Mesendoderm (in vitro differentiated cells): ENCODE results near the gene ELP2.
"Not testable (repeated sequence)": the region's sequence is repeated elsewhere in the genome, so short reads cannot be mapped to it uniquely, and the experiment has no call there.

Experiments
- DNase-seq: peaks from one replicate; pipeline ENCODE4 v3.0.0; 2013
- H2AK5ac ChIP-seq: 2 replicates; pipeline ENCODE4 v1.6.1; 2013; ENCODE audit warnings: low read length, inconsistent platforms
- H2BK120ac ChIP-seq: 2 replicates; pipeline ENCODE4 v1.6.1; 2013; ENCODE audit warnings: low read depth, mild to moderate bottlenecking, low read length, moderate library complexity, mixed read lengths
- H2BK15ac ChIP-seq: replicated peaks from 2 replicates; pipeline ENCODE4 v1.6.1; 2013; ENCODE audit warnings: low read depth, mild to moderate bottlenecking, moderate library complexity
- H2BK5ac ChIP-seq: 2 replicates; pipeline ENCODE4 v1.6.1; 2013; ENCODE audit warnings: low read length, inconsistent platforms
- H3K18ac ChIP-seq: 2 replicates; pipeline ENCODE4 v1.6.1; 2013; ENCODE audit warnings: mild to moderate bottlenecking, low read length, mixed read lengths
- H3K23ac ChIP-seq: one replicate; pipeline ENCODE4 v1.6.1; 2013; ENCODE audit warnings: low read length
- H3K27ac ChIP-seq: 2 replicates; pipeline ENCODE4 v1.5.1; 2013; ENCODE audit warnings: low read depth, mild to moderate bottlenecking, inconsistent platforms, low read length, moderate library complexity
- H3K27me3 ChIP-seq: 2 replicates; pipeline ENCODE4 v1.6.1; 2013; ENCODE audit warnings: low read length, control low read depth, mild to moderate bottlenecking, inconsistent platforms; ENCODE audit not compliant: insufficient read depth, poor library complexity
- H3K36me3 ChIP-seq: 2 replicates; pipeline ENCODE4 v1.6.1; 2013; ENCODE audit warnings: low read length, inconsistent platforms; ENCODE audit not compliant: control insufficient read depth, insufficient read depth
- H3K4ac ChIP-seq: one replicate; pipeline ENCODE4 v1.6.1; 2013; ENCODE audit warnings: low read depth, mild to moderate bottlenecking, low read length, moderate library complexity
- H3K4me1 ChIP-seq: 2 replicates; pipeline ENCODE4 v1.6.1; 2013; ENCODE audit warnings: low read depth, low read length, inconsistent platforms; ENCODE audit not compliant: control insufficient read depth
- H3K4me2 ChIP-seq: 2 replicates; pipeline ENCODE4 v1.6.1; 2013; ENCODE audit warnings: low read length
- H3K4me3 ChIP-seq: 2 replicates; pipeline ENCODE4 v1.5.1; 2013; ENCODE audit warnings: mild to moderate bottlenecking, low read length
- H3K56ac ChIP-seq: one replicate; pipeline ENCODE4 v1.6.1; 2013; ENCODE audit warnings: low read length
- H3K79me1 ChIP-seq: 2 replicates; pipeline ENCODE4 v1.6.1; 2013; ENCODE audit warnings: low read length, inconsistent platforms
- H3K79me2 ChIP-seq: 2 replicates; pipeline ENCODE4 v1.6.1; 2013; ENCODE audit warnings: mild to moderate bottlenecking, low read length; ENCODE audit not compliant: control insufficient read depth, insufficient read depth
- H3K9ac ChIP-seq: 2 replicates; pipeline ENCODE4 v1.6.1; 2013; ENCODE audit warnings: low read length, inconsistent platforms
- H4K5ac ChIP-seq: one replicate; pipeline ENCODE4 v1.6.1; 2013; ENCODE audit warnings: low read length
- H4K8ac ChIP-seq: one replicate; pipeline ENCODE4 v1.6.1; 2013; ENCODE audit warnings: low read depth, mild to moderate bottlenecking, control low read depth, low read length, moderate library complexity
- WGBS: extraction: QIAGEN DNeasy Blood & Tissue Kit; methylation state at CpG from one replicate; pipeline ENCODE4 v1.1.7; 2013; ENCODE audit warnings: low lambda C conversion rate, missing lambda C conversion rate; ENCODE audit not compliant: insufficient coverage; ENCODE audit errors: extremely low coverage; 5-methylcytosine and 5-hydroxymethylcytosine counted together

Gene ELP2

GRCh38 chr18:36088256-36088655 lies 41.4 kb upstream of the ELP2 start:
- no peak overlapping the region for H3K56ac ChIP-seq
- H3K9ac ChIP-seq, result no peak overlapping the region
- H3K79me2 ChIP-seq, result no peaks in the 10 kb centered on the region
- H3K4me2 ChIP-seq, result no peak overlapping the region
- no peak overlapping the region for H3K4me3 ChIP-seq
- H3K4me1 ChIP-seq, result no peaks in the 10 kb centered on the region
- H3K27me3 ChIP-seq, result no peaks in the 10 kb centered on the region
- H4K8ac ChIP-seq, result no peak overlapping the region
- no CpG with 5 or more reads among the region's 2 CpGs for WGBS
- H4K5ac ChIP-seq, result no peak overlapping the region
- no peak overlapping the region for H2BK15ac ChIP-seq
- H3K27ac ChIP-seq, result no peak overlapping the region
- no peak overlapping the region for H3K4ac ChIP-seq
- DNase-seq, result no peak
- H2BK5ac ChIP-seq, result no peak overlapping the region
- H3K18ac ChIP-seq, result no peak overlapping the region
- H2AK5ac ChIP-seq, result no peak overlapping the region
- H3K23ac ChIP-seq, result no peak overlapping the region
- H3K36me3 ChIP-seq, result no peaks in the 10 kb centered on the region
- no peaks in the 10 kb centered on the region for H3K79me1 ChIP-seq
- H2BK120ac ChIP-seq, result no peak overlapping the region

- Histone ChIP-seq H2BK15ac (no peak overlapping the region), H3K56ac (no peak overlapping the region), H2BK5ac (no peak overlapping the region), H3K4me2 (no peak overlapping the region), H2BK120ac (no peak overlapping the region), H4K8ac (no peak overlapping the region), H2AK5ac (no peak overlapping the region), H3K9ac (no peak overlapping the region), H3K23ac (no peak overlapping the region), H3K4me3 (no peak overlapping the region), H3K18ac (no peak overlapping the region), H3K4ac (no peak overlapping the region), H4K5ac (no peak overlapping the region), H3K27ac (no peak overlapping the region), H3K79me1 (no peaks in the 10 kb centered on the region), H3K4me1 (no peaks in the 10 kb centered on the region), H3K27me3 (no peaks in the 10 kb centered on the region), H3K36me3 (no peaks in the 10 kb centered on the region), H3K79me2 (no peaks in the 10 kb centered on the region)
- WGBS, result no CpG with 5 or more reads among the region's 6 CpGs
- no peak for DNase-seq
Measured at GRCh38 chr18:36089001-36089400, 40.7 kb upstream of the ELP2 start.

- no CpG with 5 or more reads among the region's 5 CpGs for WGBS
- not testable (repeated sequence) for H4K8ac ChIP-seq, H3K79me2 ChIP-seq, H3K4me1 ChIP-seq, H3K79me1 ChIP-seq, H2AK5ac ChIP-seq, H3K36me3 ChIP-seq, H3K4me2 ChIP-seq, H3K18ac ChIP-seq, H3K27me3 ChIP-seq, H3K23ac ChIP-seq, H3K4ac ChIP-seq, H2BK5ac ChIP-seq, H2BK120ac ChIP-seq, H3K56ac ChIP-seq, H2BK15ac ChIP-seq, H3K4me3 ChIP-seq, DNase-seq, H4K5ac ChIP-seq, H3K9ac ChIP-seq, H3K27ac ChIP-seq
Measured at GRCh38 chr18:36092116-36092515, 37.6 kb upstream of the ELP2 start.

- Histone ChIP-seq H3K79me1 (no peaks in the 10 kb centered on the region), H3K4me1 (no peaks in the 10 kb centered on the region), H3K4me2 (no peak overlapping the region), H3K18ac (no peak overlapping the region), H3K27me3 (no peaks in the 10 kb centered on the region), H4K5ac (no peak overlapping the region), H2AK5ac (no peak overlapping the region), H2BK120ac (no peak overlapping the region), H4K8ac (no peak overlapping the region), H3K56ac (no peak overlapping the region), H3K4me3 (no peak overlapping the region), H3K4ac (no peak overlapping the region), H2BK15ac (no peak overlapping the region), H3K79me2 (no peaks in the 10 kb centered on the region), H2BK5ac (no peak overlapping the region), H3K9ac (no peak overlapping the region), H3K36me3 (no peaks in the 10 kb centered on the region), H3K27ac (no peak overlapping the region), H3K23ac (no peak overlapping the region)
- no peak for DNase-seq
- WGBS, result no CpG with 5 or more reads among the region's 3 CpGs
Measured at GRCh38 chr18:36094431-36094830, 35.3 kb upstream of the ELP2 start.

GRCh38 chr18:36095936-36096519 lies 33.7 kb upstream of the ELP2 start:
- H3K56ac ChIP-seq, result no peak overlapping the region
- H3K23ac ChIP-seq, result no peak overlapping the region
- H4K8ac ChIP-seq, result no peak overlapping the region
- H2BK5ac ChIP-seq, result no peak overlapping the region
- H3K79me2 ChIP-seq, result no peaks in the 10 kb centered on the region
- H3K79me1 ChIP-seq, result no peaks in the 10 kb centered on the region
- H4K5ac ChIP-seq, result no peak overlapping the region
- H3K27me3 ChIP-seq, result no peaks in the 10 kb centered on the region
- H3K4me3 ChIP-seq, result no peak overlapping the region
- H3K4me1 ChIP-seq, result no peaks in the 10 kb centered on the region
- WGBS, result no CpG with 5 or more reads among the region's 1 CpG
- no peak overlapping the region for H3K9ac ChIP-seq
- no peak overlapping the region for H3K4ac ChIP-seq
- no peak overlapping the region for H3K4me2 ChIP-seq
- H3K27ac ChIP-seq, result no peak overlapping the region
- no peak overlapping the region for H2BK120ac ChIP-seq
- H2AK5ac ChIP-seq, result no peak overlapping the region
- peak; percentile 52 for DNase-seq
- H3K36me3 ChIP-seq, result no peaks in the 10 kb centered on the region
- H3K18ac ChIP-seq, result no peak overlapping the region
- H2BK15ac ChIP-seq, result no peak overlapping the region

GRCh38 chr18:36096955-36097354 lies 32.7 kb upstream of the ELP2 start:
- H3K36me3 ChIP-seq, result no peaks in the 10 kb centered on the region
- H3K18ac ChIP-seq, result no peak overlapping the region
- H3K4me2 ChIP-seq, result no peak overlapping the region
- no peak overlapping the region for H3K9ac ChIP-seq
- no peak overlapping the region for H4K5ac ChIP-seq
- H2AK5ac ChIP-seq, result no peak overlapping the region
- no peaks in the 10 kb centered on the region for H3K79me2 ChIP-seq
- H3K4me1 ChIP-seq, result no peaks in the 10 kb centered on the region
- DNase-seq, result no peak
- H2BK5ac ChIP-seq, result no peak overlapping the region
- no peak overlapping the region for H2BK15ac ChIP-seq
- H3K23ac ChIP-seq, result no peak overlapping the region
- no peak overlapping the region for H3K27ac ChIP-seq
- H3K4ac ChIP-seq, result no peak overlapping the region
- H2BK120ac ChIP-seq, result no peak overlapping the region
- H4K8ac ChIP-seq, result no peak overlapping the region
- H3K27me3 ChIP-seq, result no peaks in the 10 kb centered on the region
- no peak overlapping the region for H3K56ac ChIP-seq
- H3K4me3 ChIP-seq, result no peak overlapping the region
- no peaks in the 10 kb centered on the region for H3K79me1 ChIP-seq
